DND-41 (cell line): ENCODE results near the gene TMEM250.

ENCODE experiments used
- EZH2 ChIP-seq: IDR thresholded peaks from 3 replicates; pipeline ENCODE4 v1.6.1; 2012; ENCODE audit warnings: borderline replicate concordance, low read depth, mild to moderate bottlenecking, moderate library complexity, low read length, inconsistent platforms; ENCODE audit not compliant: severe bottlenecking
- TF ChIP-seq, protein P1 (sequence below): IDR thresholded peaks from 2 replicates; pipeline ENCODE4 v1.5.1; 2012; ENCODE audit warnings: borderline replicate concordance, low read length, moderate library complexity, mild to moderate bottlenecking; ENCODE audit not compliant: poor library complexity, severe bottlenecking; ENCODE audit errors: extremely low read depth

DNA sequence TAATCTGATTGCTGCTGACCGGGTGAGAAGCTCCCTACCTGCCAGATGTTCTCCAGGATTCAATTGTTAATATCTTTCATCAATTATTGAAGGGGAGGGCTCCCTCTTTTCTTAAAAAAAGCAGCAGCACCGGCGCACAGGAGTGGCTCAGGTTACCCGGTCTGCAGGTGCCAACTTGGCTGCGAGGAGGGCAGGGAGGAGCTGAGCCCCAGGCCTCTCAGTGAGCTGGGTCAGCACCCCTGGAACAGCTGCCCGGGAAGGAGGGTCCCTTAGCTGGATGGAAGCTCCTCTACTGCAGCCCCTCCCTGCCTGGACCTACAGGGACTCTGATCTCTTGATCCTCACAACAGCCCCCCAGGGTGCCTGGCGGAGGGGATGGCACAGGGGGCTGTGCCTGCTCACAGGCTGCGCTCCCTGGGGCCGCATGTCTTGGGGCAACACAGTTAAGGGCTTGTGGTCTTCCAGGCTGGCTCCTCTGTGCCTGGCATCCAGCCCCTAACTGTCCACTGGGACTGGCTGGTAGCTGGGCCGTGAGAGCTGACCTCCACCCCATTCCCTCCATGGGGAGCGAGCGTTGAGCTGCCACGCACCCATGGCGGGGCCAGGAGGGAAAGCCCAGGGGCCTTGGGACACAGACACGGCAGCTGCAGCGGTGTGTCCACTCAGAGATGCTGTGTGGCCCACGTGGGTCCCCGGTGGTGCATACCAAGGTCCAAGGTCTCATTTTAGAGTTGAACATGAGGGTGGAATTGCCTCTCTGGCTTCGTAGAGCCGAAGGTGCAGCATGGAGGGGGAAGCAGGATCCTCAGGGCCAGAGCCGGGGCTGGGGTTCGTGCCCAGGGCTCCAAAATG is 28.6 kb upstream of the TMEM250 start:
- TF ChIP-seq, protein P1, sequence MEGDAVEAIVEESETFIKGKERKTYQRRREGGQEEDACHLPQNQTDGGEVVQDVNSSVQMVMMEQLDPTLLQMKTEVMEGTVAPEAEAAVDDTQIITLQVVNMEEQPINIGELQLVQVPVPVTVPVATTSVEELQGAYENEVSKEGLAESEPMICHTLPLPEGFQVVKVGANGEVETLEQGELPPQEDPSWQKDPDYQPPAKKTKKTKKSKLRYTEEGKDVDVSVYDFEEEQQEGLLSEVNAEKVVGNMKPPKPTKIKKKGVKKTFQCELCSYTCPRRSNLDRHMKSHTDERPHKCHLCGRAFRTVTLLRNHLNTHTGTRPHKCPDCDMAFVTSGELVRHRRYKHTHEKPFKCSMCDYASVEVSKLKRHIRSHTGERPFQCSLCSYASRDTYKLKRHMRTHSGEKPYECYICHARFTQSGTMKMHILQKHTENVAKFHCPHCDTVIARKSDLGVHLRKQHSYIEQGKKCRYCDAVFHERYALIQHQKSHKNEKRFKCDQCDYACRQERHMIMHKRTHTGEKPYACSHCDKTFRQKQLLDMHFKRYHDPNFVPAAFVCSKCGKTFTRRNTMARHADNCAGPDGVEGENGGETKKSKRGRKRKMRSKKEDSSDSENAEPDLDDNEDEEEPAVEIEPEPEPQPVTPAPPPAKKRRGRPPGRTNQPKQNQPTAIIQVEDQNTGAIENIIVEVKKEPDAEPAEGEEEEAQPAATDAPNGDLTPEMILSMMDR, result no peak
- TF ChIP-seq EZH2, result no peak
